HG02840 (cell line): ENCODE results near the gene TLDC2.

Experiments
- ATAC-seq: cut with Tn5 transposase; IDR thresholded peaks from one replicate; pipeline ENCODE4 v1.9.1; 2021; ENCODE audit warnings: mild to moderate bottlenecking, moderate library complexity, moderate number of reproducible peaks; ENCODE audit not compliant: unreplicated experiment, low FRiP score

Gene TLDC2

DNA sequence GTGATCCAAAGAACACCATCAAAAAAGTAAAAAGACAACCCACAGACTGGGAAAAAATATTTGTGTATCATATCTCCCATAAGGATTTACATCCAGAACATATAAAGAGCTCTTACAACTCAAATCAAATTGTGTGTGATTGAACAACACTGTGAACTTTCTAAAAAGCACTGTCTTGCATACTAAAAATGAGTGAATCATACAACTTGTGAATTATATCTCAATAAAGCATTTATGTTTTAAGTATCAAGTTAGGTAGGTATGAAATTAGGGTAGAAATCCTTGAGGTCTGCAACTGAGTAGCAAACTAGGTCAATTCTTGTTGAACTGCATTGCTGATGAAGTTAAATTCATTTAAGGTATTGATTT, 61.4 kb downstream of the TLDC2 start:
- ATAC-seq, result no peak

- no peak for ATAC-seq
Measured at GRCh38 chr20:36941401-36941835, 65.5 kb downstream of the TLDC2 start.
